ENCODE measurements around the gene BNC2.

The BNC2 gene

DNA sequence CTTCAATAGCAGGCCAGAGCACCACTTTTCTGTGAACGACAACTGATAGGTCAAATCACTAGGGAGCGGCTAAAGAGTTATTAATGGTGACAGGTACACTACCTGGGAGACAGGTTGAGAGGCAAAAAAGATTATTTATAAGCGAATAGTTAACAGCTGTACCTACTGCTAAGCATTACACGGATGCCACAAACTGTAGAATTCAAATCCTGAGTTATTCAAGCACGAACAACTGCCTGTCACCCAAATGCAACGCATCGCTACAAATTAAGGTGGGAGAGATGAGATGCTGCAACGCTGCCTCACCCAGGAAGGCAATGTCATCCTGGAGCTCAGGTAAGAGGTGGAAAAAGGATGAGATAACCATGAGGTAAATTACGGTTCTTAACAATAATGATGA, 342.9 kb downstream of the BNC2 start:
- no peak for DNase-seq

GRCh38 chr9:16526380-16526779, 344.1 kb downstream of the BNC2 start:
- no peak for DNase-seq

DNA sequence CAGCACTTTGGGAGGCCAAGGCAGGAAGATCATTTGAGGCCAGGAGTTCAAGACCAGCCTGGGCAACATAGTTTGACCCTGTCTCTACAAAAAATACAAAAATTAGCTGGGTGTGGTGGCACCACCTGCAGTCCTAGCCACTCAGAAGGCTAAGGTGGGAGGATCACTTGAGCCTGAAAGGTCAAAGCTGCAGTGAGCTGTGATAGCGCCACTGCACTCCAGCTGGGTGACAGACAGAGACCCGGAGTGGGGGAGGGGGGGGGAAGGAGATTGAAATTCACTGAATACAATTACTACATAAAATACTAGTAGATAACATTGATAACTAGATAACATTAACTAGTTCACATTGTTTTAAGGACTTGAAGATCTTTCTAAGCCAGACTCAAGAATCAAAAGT, 345.6 kb downstream of the BNC2 start:
- no peak for DNase-seq

DNA sequence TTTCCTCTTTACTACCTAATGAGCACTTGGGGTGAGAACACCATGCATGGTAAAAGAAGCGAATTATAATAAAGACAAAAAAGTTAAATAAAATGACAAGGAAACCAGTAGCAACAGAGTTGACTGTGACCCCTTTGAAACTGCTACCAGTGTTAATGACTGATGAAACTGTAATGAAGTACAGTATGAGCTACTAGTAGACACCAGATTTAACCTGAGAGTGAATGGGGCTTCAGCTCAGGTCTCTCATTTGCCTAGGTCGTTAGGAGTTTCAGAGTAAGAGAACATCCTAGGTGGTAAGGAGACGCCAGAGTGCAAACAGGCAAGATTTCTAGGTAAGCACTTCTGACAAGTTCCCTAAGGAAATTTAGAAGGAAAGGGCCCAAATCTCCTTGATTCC, 346.4 kb downstream of the BNC2 start:
- no peak for DNase-seq

GRCh38 chr9:16521868-16522411, 348.5 kb downstream of the BNC2 start:
- DNase-seq = no peak

DNA sequence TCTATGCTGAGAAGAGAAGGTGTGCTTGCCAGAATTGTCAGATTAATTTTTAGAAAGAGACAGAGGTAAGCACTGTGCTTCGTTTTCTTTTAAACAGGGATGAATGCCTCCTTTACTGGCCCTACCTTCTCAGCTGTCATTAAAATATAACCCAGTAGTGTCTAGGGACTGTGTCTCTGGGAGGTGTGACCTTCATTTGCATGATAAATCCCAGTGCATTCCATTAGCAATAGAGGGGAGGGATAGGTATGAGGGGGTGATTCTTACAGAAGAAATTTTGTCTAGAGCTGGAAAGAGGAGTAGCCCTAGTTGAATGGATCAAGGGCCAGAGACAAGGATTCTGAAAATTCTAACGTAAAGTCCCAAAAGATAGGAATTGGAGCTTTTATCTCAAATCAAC, 351.5 kb downstream of the BNC2 start:
- no peak for DNase-seq

- DNase-seq = no peak
Observed at GRCh38 chr9:16516891-16517290, 353.6 kb downstream of the BNC2 start.

DNA sequence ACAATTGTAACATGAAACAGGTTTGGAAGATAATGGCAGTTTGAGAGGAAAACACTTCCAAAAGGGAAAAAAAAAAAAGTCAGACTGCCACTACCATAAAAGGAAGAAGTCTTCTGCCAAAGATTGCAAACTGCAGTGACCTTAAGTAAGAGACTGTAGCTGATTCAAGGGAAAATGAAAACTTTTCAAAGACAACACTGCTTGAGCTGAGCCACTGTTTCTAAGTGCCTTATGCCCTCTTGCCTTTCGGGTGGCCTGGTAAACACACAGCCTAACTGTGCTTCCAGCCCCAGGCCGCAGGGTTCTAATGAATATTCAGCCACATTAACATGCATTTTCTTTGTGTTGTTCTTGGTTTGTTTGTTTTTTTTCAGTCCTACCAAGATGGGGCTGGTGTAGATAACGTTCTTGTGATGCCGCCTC, 354.6 kb downstream of the BNC2 start:
- no peak for DNase-seq

- no peak for DNase-seq
Observed at GRCh38 chr9:16515207-16515606, 355.3 kb downstream of the BNC2 start.

DNA sequence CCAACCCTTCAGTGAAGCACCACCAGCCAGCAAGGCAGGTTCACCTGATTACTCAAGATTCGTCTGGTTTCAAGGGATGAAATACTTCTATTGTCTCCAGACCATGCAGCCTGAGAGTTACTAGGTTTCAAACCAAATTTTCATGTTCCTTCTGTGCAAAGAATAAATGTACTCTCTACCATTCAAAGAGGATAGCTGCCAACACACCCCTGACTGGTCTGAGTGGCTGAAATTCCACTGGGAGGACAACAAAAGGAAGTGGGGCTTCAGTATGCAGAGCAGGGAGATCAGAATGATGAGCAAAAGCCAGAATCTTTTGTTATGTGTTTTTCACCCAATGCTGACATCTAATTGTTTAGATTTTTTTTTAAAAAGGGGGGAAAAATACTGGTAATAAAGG, 356.3 kb downstream of the BNC2 start:
- no peak for DNase-seq

- DNase-seq = no peak
Observed at GRCh38 chr9:16512281-16512680, 358.2 kb downstream of the BNC2 start.

DNA sequence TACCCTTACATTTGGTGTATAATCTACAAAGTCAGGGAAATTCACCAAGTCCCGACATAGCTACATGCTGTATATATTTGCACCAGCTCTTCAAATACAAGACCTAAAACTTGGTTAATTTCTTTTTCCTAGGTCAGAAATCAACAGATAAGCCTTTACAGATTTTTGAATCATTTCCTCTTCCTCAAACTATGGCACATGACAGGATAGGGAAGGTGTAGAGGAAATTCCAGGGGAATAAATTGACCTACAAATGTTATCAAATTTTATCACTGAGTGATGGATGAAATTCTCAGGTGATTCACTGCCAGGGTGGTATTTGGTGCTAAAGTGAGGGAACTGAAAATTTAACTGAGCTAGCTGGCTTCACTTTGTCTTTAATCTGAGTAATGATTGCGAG, 360.0 kb downstream of the BNC2 start:
- no peak for DNase-seq

DNA sequence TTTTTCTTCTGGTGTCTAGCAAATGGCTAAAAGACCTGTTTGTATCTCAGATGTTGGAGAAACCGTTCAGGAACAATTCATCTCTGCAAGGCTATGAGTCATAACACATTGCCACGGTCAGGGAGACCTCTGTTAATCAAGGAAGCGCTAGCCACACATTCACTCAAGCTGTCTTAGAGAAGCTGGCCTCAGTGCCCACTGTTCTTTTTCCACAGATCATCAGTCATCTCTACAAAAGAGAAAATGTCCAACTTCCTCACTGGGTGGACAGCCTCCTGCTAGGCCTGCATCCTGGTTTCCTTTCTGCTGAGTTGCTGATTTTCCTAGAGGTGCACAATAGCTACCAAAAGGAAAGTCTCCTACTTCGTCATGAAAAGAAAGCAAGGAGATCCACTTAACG, 360.5 kb downstream of the BNC2 start:
- no peak for DNase-seq

- no peak for DNase-seq
Observed at GRCh38 chr9:16505199-16505598, 365.3 kb downstream of the BNC2 start.

- DNase-seq = no peak
Observed at GRCh38 chr9:16501726-16502125, 368.7 kb downstream of the BNC2 start.

DNA sequence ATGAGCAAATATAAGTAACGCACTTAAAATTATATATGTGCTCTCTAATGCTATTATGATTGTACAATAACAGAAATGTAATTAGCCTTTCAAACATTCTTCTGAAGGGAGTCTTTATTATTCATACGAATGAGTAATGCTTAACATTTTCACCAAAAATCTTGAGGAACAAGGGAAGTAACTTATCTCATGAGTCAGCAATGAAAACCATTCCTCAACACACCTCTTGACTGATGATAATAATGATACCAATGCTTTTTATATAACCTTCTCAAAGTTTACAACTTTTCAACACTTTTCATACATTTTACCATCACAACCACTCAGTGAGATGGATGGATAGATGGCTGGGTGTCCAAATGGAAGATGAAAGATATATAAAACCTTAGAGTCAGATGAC, 369.3 kb downstream of the BNC2 start:
- DNase-seq = no peak

DNA sequence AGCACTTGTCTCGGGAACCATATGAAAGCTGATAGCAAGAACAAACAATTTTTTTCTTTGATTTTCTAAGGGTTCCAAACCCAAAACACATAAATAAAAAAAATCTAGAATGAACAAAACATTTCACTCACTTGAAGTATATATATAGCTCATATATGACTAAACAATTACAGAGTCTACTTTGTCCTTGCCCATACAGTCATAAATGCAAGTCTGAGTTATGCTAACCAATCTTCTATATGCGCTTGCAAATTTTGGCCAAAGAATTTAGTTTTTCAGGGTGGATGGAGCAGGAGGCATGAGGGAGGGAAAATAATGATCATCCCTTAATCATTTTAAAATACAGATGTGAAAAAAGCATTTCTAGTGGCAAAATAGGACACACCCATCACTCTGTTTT, 370.1 kb downstream of the BNC2 start:
- no peak for DNase-seq

DNA sequence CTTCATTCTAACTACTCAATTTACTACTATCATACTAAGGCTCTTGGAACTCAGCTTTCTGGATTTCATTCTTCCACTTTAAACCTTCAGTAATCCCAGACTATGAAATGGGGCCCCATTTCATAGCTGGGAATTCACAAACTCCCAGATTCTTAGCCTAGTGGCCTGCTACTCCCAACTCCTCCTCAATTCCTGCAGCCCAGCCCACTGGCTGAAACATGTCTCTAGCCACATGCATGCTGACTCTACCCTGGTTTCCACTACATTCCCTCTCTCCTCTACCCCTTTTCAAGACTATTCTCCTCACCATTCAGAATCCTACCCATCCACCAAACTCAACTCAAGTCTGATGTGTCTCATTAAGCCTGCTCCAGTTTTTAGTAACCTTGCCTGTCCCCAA, 370.6 kb downstream of the BNC2 start:
- no peak for DNase-seq

- no peak for DNase-seq
Observed at GRCh38 chr9:16496908-16497307, 373.6 kb downstream of the BNC2 start.

DNA sequence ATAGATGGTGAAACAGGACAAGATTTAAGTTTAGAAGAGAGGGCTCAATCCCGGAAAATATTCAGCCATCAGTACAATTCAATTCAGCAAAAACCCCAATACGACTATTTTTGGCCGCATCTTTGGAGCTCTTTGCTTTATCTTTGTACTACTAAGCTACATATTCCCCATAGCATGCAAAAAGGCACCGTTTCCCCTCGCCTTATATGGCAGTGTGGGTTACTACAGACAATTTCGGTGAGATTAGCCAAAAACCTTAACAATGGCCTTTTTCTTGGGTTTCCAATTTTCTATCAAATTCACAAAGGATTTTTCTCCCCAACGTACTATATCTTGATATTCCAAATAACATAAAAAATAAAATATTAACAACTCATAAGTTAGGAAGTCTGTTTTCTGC, 382.6 kb downstream of the BNC2 start:
- no peak for DNase-seq

- DNase-seq = no peak
Observed at GRCh38 chr9:16485575-16486321, 384.7 kb downstream of the BNC2 start.

DNA sequence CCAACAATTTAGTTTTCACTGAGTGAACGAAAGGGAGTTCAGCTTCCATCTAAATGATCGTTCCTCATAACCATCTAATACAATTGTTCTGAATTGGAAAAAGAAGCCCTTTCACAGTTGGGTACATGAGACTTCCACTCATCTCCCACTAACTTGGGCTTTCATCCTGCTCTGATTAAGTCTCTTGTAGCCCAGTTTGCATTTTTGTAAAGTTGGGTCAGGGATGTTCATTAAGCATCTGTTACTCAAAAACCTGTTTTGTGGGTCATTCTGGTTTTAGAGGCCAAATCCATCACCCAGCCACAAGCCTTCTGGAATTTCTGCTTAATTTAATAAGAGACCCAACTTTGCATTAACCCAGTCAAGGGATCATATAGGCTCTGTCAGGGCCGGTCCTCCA, 385.3 kb downstream of the BNC2 start:
- no peak for DNase-seq

GRCh38 chr9:16484744-16485143, 385.7 kb downstream of the BNC2 start:
- no peak for DNase-seq

DNA sequence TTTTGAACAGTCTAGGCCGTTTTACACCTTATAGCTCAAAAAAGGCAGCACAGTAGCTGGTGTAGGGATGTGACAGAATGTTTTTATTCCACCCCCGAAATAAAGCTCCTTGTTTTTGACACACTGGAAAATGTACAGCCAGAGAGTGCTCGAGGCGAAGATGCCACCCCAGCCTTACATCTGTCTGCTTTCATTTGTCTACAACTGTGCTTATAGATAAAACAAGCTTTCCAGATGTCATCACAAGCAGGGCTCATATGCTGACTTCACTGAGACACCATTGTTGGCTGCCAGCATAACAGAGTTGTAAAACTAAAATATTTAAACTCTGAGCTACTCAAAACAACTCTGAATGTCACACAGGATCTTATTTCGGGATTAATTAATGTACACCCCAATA, 386.3 kb downstream of the BNC2 start:
- no peak for DNase-seq

DNA sequence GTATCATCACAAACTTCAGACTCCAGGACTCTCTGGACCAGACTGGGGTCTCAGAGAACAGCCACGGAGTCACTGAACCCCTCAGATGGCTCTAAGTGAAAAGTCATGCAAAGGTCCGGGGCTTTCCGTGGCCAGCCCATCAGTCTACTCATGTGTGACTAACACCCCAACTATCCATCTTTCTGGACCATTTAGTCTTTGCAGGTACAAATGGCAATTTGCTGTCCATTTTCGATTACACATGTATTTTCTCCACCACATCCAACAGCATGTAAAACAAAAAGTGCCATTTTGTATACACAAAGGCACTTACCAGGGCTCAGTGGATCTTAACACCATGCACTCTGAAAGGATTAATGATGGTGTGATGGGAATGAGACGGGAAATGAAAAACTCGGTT, 387.7 kb downstream of the BNC2 start:
- no peak for DNase-seq

Measured in activated CD4-positive, CD25-positive, alpha-beta regulatory T cell treated with anti-CD3 and anti-CD28 coated beads, Interleukin-2, amount 50 U/mL, for 72 hours (primary cell).